Thyroid gland (tissue), 4 donors: ENCODE measurements around the gene CLDN19.

Experiments
- CTCF ChIP-seq, 6 experiments: fragments of 200-600 bp in 3 of 6; fragments of 450-650 bp in 3 of 6; sonication (generic) in 3 of 6; IDR thresholded peaks; one replicate each; pipeline ENCODE4 v1.5.1; 2016 to 2019; ENCODE audit warnings: antibody characterized with exemption in 6 of 6, mild to moderate bottlenecking in 2 of 6, inconsistent platforms in 1 of 6, moderate library complexity in 1 of 6
- POLR2A ChIP-seq, 2 donors: fragments of 450-650 bp; IDR thresholded peaks; one replicate each; pipeline ENCODE4 v1.6.1; 2017; ENCODE audit warnings: antibody characterized with exemption in 2 of 2, mild to moderate bottlenecking in 2 of 2, moderate library complexity in 1 of 2

- no peak for TF ChIP-seq POLR2A (IDR thresholded peaks at IDR 0.05)
- no peak for TF ChIP-seq CTCF (IDR thresholded peaks at IDR 0.05)
These were observed 43.1 kb upstream of the CLDN19 start for GRCh38 chr1:42783092-42783491.
